Right renal pelvis (tissue), 4 donors: ENCODE results near the gene AARS1. TPM values are rescaled to one million over a fixed set of nuclear protein-coding genes. Genes with fewer than 3 reads are reported as not detected.
"Not testable (repeated sequence)": the region's sequence is repeated elsewhere in the genome, so short reads cannot be mapped to it uniquely, and the experiment has no call there.

Source experiments
- DNase-seq, 4 donors: peaks; one replicate each; pipeline ENCODE4 v3.0.0-alpha.2; 2013; ENCODE audit warnings: low read depth in 4 of 4, low spot score in 3 of 4, missing footprints in 1 of 4
- polyA plus RNA-seq, 4 donors: library from polyadenylated mRNA; unstranded; fragments of 120-200 nt; gene quantifications; one replicate each; pipeline ENCODE4 v1.2.1, GENCODE V29; 2013; ENCODE audit not compliant: insufficient read length in 4 of 4

Gene AARS1
- polyA plus RNA-seq, 4 donors: 81.8 to 89.9 (median 86.1) TPM

DNA sequence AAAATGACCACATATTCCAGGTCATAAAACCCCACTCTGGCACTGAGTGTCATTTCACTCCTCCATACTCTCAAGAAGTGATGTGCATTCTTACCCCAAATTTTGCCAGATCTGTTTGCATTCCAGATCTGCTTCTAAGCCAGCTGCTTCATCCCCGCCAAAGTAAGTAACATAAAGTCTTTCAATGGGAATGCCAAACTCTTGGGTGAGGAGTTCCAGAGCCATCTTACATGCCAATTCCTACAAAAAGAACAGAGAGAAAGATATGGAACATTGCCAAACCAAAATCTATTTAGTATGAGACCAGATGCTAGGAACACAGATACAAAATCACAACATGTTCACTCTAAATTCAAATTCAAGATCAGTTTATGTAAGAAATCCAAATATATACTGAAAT lies 12.9 kb downstream of the AARS1 start:
- DNase-seq: no peak

DNA sequence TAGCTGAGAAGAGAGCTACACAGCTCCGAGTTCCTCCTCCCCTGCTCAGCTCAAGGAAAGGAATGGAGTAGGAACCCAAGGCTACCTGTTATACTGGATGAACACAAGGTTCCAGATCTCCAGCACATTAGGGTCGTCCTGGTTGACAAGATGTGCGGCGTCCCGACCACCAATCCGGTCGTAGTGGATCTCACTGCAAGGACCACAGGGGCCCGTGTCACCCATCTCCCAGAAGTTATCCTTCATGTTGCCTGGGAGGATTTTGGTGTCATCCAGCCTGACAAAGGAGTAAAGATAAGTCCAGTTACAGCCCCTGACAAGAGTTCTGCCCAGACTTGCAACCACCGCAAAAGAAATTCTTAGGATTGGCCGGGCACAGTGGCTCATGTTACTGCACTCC lies 17.6 kb downstream of the AARS1 start:
- no peak for DNase-seq

DNA sequence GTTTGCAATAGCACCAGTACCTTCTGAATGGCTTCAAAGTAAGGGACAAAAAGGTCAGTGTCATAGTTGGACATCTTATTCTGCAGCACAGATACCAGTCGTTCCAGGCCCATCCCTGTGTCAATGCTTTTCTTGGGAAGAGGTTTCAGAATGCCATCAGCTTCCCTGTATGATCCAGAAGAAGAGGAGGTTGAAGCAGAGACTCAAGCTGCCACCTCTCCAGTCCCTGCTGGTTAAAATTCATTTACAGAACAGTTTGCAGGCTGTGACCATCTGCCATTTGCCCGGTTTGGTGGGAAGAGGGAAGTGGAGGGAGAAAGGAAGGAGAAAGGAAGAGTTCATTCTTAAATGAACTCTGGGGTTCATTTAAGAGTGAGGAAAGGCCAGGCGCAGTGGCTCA lies 19.1 kb downstream of the AARS1 start:
- no peak for DNase-seq

DNA sequence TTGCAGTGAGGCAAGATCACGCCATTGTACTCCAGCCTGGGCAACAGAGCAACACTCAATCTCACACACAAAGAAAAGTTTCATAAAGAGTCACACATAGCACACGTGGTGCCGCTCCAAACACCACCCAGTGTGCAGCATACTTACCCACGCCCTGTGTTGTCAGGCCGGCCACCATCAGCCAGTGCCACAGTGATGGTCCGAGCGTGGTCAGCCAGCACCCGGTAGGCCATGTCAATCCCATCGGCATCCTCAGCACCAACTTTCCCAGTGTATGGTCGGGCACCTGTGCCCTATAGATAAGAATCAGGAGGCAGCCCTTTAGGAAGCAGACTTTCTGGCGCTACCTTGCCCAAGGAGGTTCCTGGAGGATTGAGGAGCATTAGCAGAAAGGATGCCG lies 19.8 kb downstream of the AARS1 start:
- no peak for DNase-seq

DNA sequence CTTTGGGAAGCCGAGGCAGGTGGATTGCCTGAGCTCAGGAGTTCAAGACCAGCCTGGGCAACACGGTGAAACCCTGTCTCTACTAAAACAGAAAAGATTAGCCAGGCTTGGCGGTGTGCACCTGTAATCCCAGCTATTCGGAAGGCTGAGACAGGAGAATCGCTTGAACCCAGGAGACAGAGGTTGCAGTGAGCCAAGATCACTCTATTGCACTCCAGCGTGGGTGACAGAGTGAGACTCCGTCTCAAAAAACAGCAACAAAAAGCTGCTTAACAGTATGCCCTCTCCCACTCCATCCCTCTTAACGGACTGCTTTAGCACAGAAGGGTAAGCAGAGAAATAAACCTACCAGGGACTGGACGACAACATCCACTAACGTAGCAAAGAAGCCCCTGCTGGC lies 21.4 kb downstream of the AARS1 start:
- DNase-seq: not testable (repeated sequence)

DNA sequence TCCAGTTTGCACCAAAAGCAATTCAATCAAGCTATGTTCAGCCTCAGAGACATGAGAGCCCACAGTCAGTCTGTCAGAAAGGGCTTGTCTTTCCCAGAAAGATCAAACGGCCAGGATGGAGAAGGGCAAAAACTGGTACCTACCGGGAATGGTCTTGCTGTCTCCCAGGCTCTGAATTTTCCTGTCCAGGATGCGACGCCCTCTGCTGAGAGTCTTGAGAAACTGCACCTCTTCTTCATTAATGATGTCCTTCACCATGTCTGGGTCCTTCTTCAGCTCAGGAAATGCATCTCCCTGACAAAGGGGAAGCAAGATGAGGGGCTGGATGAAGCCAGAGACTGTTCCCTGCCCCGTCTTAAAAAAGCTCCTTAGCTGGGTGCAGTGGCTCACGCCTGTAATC lies 21.8 kb downstream of the AARS1 start:
- DNase-seq: no peak

DNA sequence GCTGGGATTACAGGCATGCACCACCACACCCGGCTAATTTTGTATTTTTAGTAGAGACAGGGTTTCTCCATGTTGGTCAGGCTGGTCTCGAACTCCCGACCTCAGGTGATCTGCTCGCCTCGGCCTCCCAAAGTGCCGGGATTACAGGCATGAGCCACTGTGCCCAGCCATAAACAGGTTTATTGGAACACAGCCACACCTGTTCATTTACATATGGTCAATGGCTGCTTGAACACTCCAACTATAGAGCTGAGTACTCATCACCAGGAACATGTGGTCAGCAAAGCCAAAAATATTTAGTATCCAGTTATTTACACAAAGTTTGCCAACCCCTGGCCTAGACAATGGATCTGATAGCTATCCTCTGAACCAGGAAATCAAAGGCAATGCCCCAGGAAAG lies 29.4 kb downstream of the AARS1 start:
- DNase-seq: not testable (repeated sequence)

DNA sequence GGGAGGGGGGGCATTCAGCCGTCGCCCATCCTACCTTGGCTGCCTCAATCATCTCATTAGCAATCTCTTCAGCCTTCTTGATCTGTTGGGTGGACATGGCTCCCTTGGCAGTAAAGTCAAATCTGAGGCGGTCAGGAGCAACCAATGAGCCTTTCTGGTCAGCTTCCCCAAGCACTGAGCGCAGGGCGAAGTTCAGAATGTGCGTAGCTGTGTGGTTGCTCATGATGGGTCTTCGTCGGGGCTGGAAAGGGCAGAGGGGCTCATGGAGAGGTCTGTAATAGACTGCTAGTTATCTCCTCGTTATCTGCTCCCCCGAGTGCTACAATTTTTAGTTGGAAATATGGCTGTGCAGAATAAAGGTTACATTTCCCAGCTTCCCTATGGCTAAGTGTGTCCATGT lies 30.4 kb downstream of the AARS1 start:
- no peak for DNase-seq

DNA sequence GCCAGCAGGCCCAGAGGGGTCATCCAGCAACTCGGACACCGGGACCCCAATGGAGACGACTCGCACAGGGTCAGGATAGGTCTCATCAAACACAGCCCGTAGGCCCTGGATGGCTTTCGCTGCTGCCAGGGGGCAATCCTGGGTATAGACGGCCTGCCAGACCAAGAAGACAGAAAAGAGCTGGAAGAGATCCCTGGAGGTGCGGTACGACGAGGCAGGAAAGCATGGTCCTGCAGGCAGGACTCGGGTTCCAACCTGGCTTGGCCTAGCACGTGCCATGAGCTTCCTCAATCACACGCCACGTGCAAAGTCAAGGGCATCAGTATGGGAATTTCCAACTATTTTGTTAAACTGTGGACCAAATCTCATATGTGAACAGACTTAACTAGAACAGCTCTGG lies 31.2 kb downstream of the AARS1 start:
- DNase-seq: no peak

DNA sequence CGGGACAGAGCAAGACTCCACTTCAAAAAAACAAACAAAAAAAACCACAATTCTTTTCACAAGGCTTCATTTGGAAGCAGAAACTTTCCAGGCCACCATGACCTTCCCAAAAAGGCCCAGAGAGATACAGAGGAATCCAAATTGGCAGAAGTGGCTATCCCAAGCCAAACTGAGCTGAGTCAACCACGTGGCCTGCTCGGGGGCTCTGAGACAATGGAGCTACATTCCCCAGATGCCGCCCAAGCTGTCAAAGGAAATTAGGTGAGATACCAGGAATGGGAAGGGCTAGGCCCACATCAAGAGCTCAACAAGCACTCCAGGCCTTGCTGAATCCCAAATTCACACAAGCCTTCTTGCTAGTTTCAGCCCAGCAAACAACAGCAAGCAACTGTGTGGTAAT lies 31.9 kb downstream of the AARS1 start:
- DNase-seq: no peak

DNA sequence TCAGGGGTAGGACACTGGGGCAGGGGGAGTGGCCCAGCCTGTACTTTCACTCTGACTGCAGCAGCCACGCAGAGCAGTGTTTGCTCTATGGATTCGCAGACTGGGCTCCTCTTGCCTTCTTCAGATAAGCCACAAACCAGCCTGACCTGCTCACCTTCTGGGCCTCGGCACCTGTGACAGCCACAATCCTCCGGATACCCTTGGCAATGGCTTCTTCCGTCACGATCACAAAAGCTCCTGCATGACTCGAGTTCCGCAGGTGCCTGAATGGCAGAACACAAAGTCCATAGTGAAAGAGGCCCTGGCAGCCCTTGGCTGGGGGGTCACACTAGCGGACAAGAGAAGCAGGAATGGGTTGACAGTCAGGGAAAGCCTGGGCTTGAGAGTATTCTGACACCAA lies 33.7 kb downstream of the AARS1 start:
- no peak for DNase-seq

DNA sequence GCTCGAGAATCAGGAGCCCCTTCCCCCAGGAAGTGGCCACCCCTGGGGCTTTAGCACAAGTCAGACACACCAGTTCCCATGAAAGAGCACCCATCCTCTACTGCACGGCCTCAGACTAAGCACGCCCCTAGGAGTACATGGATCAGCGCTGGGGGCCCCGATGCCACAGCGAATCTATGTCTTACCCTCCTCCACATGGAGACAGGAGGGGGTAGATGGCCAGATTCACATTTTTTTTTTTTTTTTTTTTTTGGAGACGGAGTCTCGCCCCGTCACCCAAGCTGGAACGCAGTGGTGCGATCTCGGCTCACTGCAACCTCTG lies 34.4 kb downstream of the AARS1 start:
- DNase-seq: no peak

DNA sequence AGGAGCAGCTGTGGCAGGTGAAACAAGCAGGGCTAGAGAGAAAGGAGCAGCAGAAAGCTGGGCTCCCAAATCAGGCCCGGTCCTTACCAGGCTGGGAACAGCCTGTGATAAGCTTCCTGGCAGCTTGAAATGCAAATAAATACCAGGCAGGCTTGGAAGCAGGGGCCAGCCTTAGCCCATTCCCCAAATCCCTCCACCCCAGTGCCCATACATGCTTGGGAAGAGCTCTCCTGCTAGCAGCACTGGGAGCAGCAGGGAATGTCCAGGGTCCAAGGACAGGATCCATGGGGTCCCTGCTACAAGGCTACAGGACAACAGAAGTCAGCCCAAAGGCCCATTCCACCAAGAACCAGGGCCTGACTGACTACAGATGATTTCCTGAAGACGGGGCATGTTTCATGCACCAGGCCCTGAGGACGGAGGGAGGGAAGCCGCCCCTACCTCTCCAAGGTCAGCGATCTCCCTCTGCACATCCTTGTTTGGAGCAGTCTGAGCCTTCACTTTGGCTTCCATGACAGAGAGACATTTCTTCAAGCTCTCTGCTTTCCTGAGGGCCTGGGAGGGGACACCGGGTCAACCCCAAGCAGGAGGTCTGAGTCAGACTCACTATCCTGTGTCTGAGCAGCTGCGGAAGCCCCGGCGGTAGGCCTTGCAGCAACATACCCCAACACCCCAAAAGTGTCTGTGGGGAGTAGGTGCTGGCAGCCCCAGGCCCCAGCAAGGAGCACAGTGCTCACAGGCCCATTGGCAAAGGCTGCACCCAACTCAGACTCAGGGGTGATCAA lies 34.9 kb downstream of the AARS1 start:
- DNase-seq: no peak

DNA sequence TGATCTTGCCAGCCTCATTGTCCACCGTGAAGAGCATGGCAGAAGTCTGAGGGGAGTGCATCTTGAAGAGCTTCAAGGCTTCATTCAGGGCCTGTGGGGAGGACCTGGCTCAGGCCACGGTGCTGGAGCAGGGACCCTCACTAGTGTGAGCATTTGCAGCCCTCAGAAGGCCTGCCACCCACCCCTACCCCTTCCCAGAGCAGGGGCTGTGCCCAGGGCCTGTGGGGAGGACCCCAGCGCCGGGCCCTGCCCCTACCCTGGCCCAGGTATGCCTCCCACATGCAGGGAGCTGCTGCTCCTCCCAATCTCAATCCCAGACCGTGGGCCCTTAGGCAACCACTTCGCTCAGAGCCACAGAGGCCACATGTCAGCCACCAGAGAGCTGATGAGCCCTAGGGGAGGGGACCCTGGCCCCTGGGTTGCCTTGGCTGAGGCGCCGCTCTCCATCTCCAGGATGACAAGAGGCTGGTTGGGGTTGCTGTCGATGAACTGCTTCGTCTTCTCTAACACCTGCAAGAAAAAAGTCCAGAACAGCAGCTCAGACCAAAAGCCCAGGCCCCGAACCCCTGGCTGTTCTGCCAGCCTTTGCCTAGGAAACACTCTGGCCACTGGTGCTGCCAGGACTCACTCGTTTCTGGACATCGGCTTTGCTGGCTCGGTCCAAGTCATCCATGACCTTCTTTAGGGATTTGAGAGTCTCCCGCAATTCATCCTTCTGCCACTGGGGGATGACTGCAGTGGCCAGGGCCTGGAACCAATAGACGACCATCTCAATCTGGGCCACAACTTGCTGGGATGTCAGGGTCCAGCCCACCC lies 35.8 kb downstream of the AARS1 start:
- no peak for DNase-seq

DNA sequence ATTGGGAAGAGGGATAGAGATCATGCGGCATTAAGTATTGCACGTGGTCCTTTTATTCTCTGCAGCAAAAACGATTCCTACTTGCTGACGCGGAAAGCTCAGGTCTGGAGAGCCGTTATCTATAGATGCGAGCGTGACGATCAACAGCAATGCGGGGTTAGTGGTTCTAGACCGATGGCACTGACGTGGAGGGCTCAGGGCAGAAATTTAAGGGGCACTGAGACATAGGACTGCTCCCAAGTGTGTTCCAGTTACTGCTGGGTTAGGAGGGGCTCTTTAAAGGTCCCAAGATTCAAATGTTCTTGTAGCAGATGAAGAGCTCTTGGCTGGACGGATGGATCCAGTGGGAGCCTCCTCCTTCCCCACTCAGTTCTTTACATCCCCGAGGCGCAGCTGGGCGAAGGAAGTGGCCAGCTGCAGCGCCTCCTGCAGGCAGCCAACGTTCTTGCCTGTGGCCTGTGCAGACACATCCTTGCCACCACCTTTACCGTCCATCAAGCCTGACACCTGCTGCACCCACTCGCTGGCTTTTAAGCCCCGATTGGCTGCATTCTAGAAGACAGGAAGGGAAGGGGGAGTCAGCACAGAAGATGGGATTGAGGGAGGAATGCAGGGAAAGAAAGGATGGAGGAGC lies 36.8 kb downstream of the AARS1 start:
- DNase-seq: no peak

DNA sequence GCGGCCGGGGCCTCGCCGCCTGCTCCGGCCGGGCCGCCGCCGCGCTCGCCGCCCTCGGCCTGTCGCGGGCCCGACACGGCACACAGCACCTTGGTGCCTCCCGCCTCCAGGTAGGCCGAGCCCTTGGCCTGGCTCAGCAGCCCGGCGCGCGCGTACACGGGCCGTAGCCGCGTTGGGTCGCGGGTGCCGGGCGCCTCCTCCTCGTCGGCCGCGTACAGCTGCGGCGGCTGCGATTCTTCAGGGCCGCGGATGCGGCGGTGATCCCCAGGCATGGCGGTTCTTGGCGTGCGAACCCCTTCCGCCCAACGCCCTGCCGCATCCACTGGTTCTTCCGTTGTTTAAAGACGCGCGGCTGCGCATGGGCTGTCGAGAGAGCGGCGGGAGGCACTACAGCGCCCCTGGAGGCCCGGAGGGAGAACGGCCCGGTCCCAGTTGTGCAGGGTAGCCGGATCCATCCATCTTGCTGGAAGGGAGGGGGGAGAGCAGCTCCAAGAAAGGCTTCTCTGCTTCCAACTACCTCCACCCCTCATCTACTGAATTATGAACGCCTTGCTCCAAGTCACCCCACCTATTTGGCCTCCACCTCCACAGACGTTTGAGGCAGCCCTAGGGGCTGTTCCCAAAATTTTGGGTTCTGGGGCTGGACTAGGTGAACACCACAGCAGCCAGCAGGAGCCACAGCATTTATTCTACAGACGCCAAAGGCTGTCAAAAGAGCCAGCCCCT lies 37.5 kb downstream of the AARS1 start, which contains the start of gene EXOSC6:
EXOSC6 (minus strand) TSS at position 312 of the 726 bp plus-strand sequence; CDS start at position 272, 40 bp downstream.
- DNase-seq: peak; percentile 76 to 87 (median 82)

DNA sequence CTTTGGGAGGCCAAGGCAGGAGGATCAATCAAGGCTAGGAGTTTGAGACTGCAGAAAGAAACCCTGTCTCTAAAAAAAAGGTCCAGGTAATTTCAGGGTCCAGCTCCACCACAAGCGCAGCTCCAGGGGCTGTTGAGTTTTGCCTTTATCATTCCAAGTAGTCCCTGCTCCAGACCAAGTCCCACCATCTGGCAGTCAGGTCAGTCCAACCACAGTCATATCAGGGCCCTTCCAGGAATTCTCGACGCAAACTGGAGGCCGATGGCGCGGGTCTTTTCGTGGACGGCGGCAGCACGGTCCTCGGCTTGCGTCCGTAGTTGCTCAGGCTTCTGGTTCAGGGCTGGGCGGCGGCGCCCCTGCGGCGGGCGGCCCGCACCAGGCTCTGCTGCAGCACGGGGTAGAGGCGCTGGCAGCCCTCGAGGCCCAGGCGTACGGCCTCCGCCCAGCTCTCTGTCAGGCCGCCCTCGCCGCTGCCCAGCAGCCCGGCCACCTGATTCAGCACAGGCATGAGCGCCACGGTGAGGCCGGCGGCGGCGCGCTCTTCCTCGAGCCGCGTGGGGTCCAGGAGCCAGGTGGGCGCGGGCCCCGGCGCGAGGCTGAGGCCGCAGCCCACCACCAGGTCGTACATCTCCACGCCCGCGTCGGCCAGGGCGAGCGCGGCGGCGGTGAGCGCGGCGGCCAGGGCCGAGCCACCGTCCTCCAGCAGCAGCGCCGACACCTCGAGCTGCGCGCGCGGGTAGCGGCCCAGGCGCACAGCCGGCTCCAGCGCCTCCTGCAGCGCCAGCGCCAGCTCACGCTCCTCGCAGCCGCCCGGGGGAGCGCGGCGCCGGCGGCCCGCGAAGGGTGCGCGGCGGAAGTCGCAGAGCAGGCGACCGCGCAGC lies 38.3 kb downstream of the AARS1 start:
- DNase-seq: peak in 2 of 4 donors; percentile 11 to 20

DNA sequence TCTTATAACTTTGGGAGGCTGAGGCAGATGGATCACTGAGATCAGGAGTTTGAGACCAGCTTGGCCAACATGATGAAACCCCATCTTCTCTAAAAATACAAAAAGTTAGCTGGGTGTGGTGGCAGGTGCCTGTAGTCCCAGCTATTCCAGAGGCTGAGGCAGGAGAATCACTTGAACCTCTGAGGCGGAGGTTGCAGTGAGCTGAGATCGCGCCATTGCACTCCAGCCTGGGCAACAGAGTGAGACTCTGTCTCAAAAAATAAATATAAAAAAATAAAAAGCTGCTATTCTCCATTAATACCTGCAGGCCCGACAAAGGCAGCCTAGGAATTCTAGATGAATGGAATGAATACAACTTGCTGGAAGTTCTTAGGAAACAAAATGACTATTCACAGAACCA lies 39.6 kb downstream of the AARS1 start:
- DNase-seq: not testable (repeated sequence)

DNA sequence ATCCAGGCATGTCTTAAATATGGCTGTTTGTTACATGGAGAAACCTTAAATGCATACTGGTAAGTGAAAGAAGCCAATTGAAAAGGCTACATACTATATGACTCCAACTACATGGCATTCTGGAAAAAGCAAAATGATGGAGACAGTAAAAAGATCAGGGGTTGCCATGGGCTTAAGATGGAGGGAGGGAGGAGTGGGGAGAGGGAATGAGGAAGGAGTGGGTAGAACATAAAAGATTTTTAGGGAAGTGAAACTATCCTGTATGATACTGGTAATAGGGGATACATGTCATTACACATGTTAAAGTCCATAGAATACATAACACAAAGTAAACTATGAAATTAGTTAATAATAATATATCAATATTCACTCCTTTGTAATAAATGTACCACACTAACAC lies 50.5 kb downstream of the AARS1 start:
- not testable (repeated sequence) for DNase-seq

DNA sequence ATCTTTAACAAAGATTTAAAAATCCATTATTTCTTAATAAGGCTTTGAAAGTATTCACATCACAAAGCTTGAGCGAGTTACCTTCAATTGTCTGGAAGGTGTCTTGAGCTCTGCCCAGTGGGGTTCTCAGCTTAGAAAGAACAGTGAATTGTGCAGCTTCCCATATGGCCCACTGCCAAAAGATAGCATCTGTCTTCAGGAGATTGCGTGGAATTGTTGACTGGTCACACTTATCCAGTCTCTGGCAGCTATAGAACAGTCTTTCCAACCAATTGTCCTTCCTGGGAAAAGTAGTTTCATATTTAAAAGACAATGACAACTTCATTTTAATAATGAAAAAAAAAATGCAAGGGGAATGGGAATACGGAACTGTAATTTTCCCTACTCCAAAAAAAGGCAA lies 57.5 kb downstream of the AARS1 start:
- DNase-seq: not testable (repeated sequence)
